Esophagus squamous epithelium (tissue), 4 donors: Measurements from ENCODE around the gene LRG1.

Source experiments
- POLR2A ChIP-seq, 4 donors: fragments of 450-650 bp; IDR thresholded peaks; one replicate each; pipeline ENCODE4 v1.6.1; 2017; ENCODE audit warnings: antibody characterized with exemption in 4 of 4, mild to moderate bottlenecking in 4 of 4, moderate library complexity in 3 of 4
- TF ChIP-seq, protein P1 (sequence below), 6 experiments: fragments of 450-650 bp in 4 of 6; fragments of 200-600 bp in 2 of 6; sonication (generic) in 2 of 6; IDR thresholded peaks; one replicate each; pipeline ENCODE4 v1.5.1; 2016 to 2019; ENCODE audit warnings: antibody characterized with exemption in 6 of 6, mild to moderate bottlenecking in 4 of 6, moderate library complexity in 4 of 6

- TF ChIP-seq, protein P1, sequence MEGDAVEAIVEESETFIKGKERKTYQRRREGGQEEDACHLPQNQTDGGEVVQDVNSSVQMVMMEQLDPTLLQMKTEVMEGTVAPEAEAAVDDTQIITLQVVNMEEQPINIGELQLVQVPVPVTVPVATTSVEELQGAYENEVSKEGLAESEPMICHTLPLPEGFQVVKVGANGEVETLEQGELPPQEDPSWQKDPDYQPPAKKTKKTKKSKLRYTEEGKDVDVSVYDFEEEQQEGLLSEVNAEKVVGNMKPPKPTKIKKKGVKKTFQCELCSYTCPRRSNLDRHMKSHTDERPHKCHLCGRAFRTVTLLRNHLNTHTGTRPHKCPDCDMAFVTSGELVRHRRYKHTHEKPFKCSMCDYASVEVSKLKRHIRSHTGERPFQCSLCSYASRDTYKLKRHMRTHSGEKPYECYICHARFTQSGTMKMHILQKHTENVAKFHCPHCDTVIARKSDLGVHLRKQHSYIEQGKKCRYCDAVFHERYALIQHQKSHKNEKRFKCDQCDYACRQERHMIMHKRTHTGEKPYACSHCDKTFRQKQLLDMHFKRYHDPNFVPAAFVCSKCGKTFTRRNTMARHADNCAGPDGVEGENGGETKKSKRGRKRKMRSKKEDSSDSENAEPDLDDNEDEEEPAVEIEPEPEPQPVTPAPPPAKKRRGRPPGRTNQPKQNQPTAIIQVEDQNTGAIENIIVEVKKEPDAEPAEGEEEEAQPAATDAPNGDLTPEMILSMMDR (IDR thresholded peaks at IDR 0.05): no peak
- no peak for TF ChIP-seq POLR2A (IDR thresholded peaks at IDR 0.05)
These were observed 42.0 kb downstream of the LRG1 start for GRCh38 chr19:4497770-4498389.
